GM12892 (cell line): Measurements from ENCODE around the gene CRIM1.

Experiments
- POLR2A ChIP-seq: IDR thresholded peaks from 2 replicates; pipeline ENCODE4 v1.6.1; 2011; ENCODE audit warnings: low read depth, low read length, control low read depth
- POLR2AphosphoS5 ChIP-seq: IDR thresholded peaks from 2 replicates; pipeline ENCODE4 v1.6.1; 2011; ENCODE audit warnings: low read depth, low read length, control low read depth

DNA sequence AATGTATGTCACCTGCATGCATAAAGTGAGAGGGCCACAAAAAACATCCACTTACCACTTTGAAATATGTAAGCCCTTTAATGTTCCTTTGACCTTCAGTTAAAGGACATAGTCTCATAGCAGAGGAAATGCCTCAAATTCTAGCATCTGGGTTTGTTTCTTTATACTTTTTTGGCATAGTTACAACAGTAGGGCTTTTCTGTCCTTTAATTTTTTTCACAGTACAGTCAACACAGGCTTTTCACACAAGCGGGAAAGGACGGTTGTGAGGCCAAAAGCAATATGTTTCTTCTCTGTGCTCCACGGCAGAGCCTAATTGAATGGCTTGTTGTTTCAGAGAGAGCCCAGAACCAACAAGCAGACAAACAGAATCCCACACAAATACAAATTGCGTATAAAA, 57.6 kb downstream of the CRIM1 start:
- TF ChIP-seq POLR2A (no peak), POLR2AphosphoS5 (no peak)
